Measurements from ENCODE around the gene GREB1.

DNA sequence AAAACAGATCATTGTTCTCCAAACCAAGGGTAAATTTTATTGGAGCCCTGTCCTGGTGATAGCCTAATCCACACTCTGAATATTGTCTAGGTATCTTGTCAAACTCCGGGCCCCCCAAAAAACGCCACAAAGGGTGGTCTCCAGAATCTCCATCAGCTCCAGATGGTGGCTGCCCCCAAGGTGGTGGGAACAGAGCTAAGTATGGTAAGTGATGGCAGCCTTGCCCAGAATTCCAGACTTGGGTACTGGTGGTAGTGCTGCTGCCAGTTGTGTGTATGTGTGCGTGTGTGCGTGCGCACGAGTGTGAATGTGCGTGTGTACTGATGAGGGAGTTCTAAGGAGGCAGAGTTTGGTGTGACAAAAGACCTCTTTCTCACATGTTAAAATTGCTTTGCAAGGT is 51.2 kb downstream of the GREB1 start:
- TF ChIP-seq, protein P1, sequence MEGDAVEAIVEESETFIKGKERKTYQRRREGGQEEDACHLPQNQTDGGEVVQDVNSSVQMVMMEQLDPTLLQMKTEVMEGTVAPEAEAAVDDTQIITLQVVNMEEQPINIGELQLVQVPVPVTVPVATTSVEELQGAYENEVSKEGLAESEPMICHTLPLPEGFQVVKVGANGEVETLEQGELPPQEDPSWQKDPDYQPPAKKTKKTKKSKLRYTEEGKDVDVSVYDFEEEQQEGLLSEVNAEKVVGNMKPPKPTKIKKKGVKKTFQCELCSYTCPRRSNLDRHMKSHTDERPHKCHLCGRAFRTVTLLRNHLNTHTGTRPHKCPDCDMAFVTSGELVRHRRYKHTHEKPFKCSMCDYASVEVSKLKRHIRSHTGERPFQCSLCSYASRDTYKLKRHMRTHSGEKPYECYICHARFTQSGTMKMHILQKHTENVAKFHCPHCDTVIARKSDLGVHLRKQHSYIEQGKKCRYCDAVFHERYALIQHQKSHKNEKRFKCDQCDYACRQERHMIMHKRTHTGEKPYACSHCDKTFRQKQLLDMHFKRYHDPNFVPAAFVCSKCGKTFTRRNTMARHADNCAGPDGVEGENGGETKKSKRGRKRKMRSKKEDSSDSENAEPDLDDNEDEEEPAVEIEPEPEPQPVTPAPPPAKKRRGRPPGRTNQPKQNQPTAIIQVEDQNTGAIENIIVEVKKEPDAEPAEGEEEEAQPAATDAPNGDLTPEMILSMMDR (IDR thresholded peaks at IDR 0.05; ENCODE audit: low read depth, low read length), result no peak
- TF ChIP-seq EZH2phosphoT487 (IDR thresholded peaks at IDR 0.05; ENCODE audit: low read depth), result no peak

Data from OCI-LY3 (cell line).